ENCODE data around the gene ISL2. TPM values are rescaled to one million over a fixed set of nuclear protein-coding genes. Genes with fewer than 3 reads are reported as not detected.

The ISL2 gene
- total and polyA plus RNA-seq, 4 donors = 0.22 to 0.86 (median 0.38) TPM; not detected in 1

DNA sequence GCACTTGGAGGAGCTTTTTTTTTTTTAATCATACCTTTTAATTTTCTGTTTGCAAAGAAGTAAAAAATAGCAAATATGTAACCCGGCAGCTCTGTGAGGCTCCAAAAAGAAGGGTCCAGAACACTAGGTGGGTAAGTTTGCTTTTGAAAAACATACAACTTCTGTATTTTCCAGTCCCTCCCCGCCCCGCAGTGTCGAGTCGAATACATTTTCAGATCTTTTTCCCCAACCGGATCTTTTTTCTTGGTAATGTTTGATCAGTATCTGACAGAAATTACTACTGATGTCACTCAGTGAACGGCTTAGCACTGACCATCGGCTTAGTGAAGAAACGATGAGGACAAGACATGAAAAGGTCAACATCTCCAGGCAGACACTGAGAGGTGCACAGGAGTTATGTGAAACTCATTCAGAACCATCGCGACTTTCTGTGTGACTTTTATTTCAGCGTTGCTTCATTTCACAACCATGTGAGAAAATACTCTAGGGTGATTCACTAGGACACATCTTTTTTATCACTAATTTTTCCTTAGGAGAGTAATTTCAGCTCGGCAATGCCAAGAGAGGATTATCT is 11.0 kb downstream of the ISL2 start:
- DNase-seq (peak in 1 of 3 donors; percentile 21), ATAC-seq (ENCODE audit: insufficient read depth, low FRiP score) (no peak)
- WGBS, 2 donors = 57 to 79% methylated on average over 13 of the region's 13 CpGs
- H3K9ac ChIP-seq (ENCODE audit: insufficient read depth in 1 of 2, low read length in 2 of 2) = no peak overlapping the region
- H3K9me3 ChIP-seq (ENCODE audit: control insufficient read depth in 4 of 4, insufficient read depth in 3 of 4, low read length in 3 of 4) = peaks cover 0 to 5% (median 0%) of the 10 kb centered on the region in 4 donors
- peaks cover 0 to 5% (median under 1%) of the 10 kb centered on the region in 4 donors for H3K36me3 ChIP-seq (ENCODE audit: control insufficient read depth in 4 of 4, insufficient read depth in 4 of 4, low read length in 4 of 4)
- peaks cover 7 to 62% (median 57%) of the 10 kb centered on the region in 3 donors for H3K27me3 ChIP-seq (ENCODE audit: control insufficient read depth in 3 of 3, insufficient read depth in 3 of 3, low read length in 2 of 3)
- peaks cover 4 to 17% (median 12%) of the 10 kb centered on the region in 5 donors for H3K4me1 ChIP-seq (ENCODE audit: control insufficient read depth in 5 of 5, insufficient read depth in 5 of 5, low read length in 5 of 5)
- no peak overlapping the region for H3K27ac ChIP-seq (ENCODE audit: low read depth in 1 of 2, low read length in 1 of 2)
- no peak overlapping the region for H3K4me3 ChIP-seq
- TF ChIP-seq, protein P1, sequence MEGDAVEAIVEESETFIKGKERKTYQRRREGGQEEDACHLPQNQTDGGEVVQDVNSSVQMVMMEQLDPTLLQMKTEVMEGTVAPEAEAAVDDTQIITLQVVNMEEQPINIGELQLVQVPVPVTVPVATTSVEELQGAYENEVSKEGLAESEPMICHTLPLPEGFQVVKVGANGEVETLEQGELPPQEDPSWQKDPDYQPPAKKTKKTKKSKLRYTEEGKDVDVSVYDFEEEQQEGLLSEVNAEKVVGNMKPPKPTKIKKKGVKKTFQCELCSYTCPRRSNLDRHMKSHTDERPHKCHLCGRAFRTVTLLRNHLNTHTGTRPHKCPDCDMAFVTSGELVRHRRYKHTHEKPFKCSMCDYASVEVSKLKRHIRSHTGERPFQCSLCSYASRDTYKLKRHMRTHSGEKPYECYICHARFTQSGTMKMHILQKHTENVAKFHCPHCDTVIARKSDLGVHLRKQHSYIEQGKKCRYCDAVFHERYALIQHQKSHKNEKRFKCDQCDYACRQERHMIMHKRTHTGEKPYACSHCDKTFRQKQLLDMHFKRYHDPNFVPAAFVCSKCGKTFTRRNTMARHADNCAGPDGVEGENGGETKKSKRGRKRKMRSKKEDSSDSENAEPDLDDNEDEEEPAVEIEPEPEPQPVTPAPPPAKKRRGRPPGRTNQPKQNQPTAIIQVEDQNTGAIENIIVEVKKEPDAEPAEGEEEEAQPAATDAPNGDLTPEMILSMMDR (IDR thresholded peaks at IDR 0.05; ENCODE audit: control extremely low read depth, extremely low read depth) = no peak

DNA sequence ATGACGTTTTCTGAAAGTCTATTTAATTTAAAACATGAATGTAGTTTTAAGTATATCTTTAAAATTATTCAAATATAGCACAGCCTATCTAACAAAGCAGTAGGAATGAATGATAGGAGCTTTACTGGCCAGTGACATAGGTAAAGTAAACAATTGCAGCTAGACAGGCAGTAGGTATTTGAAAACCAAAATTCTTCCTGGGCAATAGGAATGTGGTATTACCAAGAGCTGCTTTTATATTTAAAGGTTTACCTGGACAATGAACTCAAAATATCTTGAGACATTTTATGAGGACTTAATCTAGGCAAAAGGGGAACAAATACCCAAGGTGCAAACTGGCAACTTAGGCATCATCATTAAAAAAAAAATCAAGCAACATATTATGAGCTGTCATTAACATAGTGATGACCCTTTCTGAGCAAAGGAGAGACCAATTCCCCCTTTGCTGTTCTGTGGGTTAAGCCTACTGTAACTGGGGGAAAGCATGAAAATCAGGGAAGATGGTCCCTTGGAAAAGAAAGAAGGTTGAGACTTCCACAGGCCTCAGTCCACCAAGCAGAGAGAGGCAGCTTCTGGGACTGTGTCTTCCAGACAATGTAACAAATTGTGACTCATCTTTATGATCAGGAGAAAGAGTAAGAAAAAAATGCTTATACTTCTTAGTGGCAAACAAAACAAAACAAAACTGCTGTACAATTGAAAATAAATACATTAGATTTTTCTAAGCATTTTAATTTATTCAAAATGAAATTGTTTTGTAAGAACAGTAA is 12.9 kb downstream of the ISL2 start:
- H3K9ac ChIP-seq (ENCODE audit: insufficient read depth in 1 of 2, low read length in 2 of 2) = no peak overlapping the region
- H3K27me3 ChIP-seq (ENCODE audit: control insufficient read depth in 3 of 3, insufficient read depth in 3 of 3, low read length in 2 of 3) = peaks cover 3 to 45% (median 41%) of the 10 kb centered on the region in 3 donors
- ATAC-seq (ENCODE audit: insufficient read depth, low FRiP score) (no peak), DNase-seq (no peak)
- H3K4me3 ChIP-seq = no peak overlapping the region
- peaks cover 4 to 15% (median 12%) of the 10 kb centered on the region in 5 donors for H3K4me1 ChIP-seq (ENCODE audit: control insufficient read depth in 5 of 5, insufficient read depth in 5 of 5, low read length in 5 of 5)
- WGBS, 2 donors = 93 to 100% methylated on average over 1 of the region's 1 CpG
- TF ChIP-seq, protein P1 (IDR thresholded peaks at IDR 0.05; ENCODE audit: control extremely low read depth, extremely low read depth) = no peak
- peaks cover 0 to 5% (median under 1%) of the 10 kb centered on the region in 4 donors for H3K36me3 ChIP-seq (ENCODE audit: control insufficient read depth in 4 of 4, insufficient read depth in 4 of 4, low read length in 4 of 4)
- peaks cover 0 to 2% (median 0%) of the 10 kb centered on the region in 4 donors for H3K9me3 ChIP-seq (ENCODE audit: control insufficient read depth in 4 of 4, insufficient read depth in 3 of 4, low read length in 3 of 4)
- no peak overlapping the region for H3K27ac ChIP-seq (ENCODE audit: low read depth in 1 of 2, low read length in 1 of 2)

DNA sequence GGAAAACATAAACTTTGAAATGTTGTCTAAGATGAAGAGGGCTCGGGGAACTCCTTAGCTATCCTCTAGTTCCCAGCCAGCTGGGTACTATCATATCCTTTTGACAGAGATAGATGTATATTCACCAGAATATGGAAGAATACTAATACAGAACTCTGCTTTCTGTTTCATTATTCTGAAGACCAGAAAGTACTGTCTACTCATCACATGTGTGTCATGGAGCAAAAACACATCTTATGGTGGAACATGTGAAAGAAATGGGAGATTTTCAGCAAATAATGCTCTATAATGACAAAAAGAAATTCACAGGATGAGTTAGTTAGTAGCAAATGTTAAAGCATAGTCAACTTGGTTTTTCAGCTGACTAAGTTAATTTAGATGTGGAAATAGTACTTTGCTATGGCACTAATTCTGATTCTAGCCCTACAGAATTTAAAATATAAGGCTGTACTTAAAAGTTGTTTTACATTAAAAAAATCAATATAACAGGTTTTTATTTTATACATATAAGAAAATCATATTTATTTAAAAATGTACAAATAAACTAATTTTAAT is 16.5 kb downstream of the ISL2 start:
- Histone ChIP-seq H3K27me3 (ENCODE audit: control insufficient read depth in 3 of 3, insufficient read depth in 3 of 3, low read length in 2 of 3) (peaks cover 0 to 18% (median 15%) of the 10 kb centered on the region in 3 donors), H3K36me3 (ENCODE audit: control insufficient read depth in 4 of 4, insufficient read depth in 4 of 4, low read length in 4 of 4) (peaks cover 0 to 3% (median under 1%) of the 10 kb centered on the region in 4 donors), H3K27ac (ENCODE audit: low read depth in 1 of 2, low read length in 1 of 2) (no peak overlapping the region), H3K9me3 (ENCODE audit: control insufficient read depth in 4 of 4, insufficient read depth in 3 of 4, low read length in 3 of 4) (no peaks in the 10 kb centered on the region), H3K4me1 (ENCODE audit: control insufficient read depth in 5 of 5, insufficient read depth in 5 of 5, low read length in 5 of 5) (no peaks in the 10 kb centered on the region), H3K4me3 (no peak overlapping the region), H3K9ac (ENCODE audit: insufficient read depth in 1 of 2, low read length in 2 of 2) (no peak overlapping the region)
- DNase-seq (no peak), ATAC-seq (ENCODE audit: insufficient read depth, low FRiP score) (no peak)
- TF ChIP-seq, protein P1 (IDR thresholded peaks at IDR 0.05; ENCODE audit: control extremely low read depth, extremely low read depth) = no peak
- WGBS, 2 donors = 98 to 100% methylated on average over 1 of the region's 1 CpG

Measured in lung (tissue), 12 donors.